H9 (cell line): ENCODE measurements around the gene CCIN. TPM values are rescaled to one million over a fixed set of nuclear protein-coding genes. Genes with fewer than 3 reads are reported as not detected.

Source experiments
- DNase-seq: peaks from one replicate; pipeline ENCODE4 v3.0.0-alpha.2; 2017
- H2AFZ ChIP-seq: one replicate; pipeline ENCODE4 v1.6.1; 2013; ENCODE audit warnings: mild to moderate bottlenecking, low read length, control low read depth, moderate library complexity
- H2AK5ac ChIP-seq: 2 replicates; pipeline ENCODE4 v1.6.1; 2013; ENCODE audit warnings: low read length, control low read depth, mixed read lengths; ENCODE audit not compliant: insufficient read length
- H2BK120ac ChIP-seq: one replicate; pipeline ENCODE4 v1.6.1; 2013; ENCODE audit warnings: low read depth, mild to moderate bottlenecking, low read length, control low read depth, inconsistent platforms; ENCODE audit not compliant: poor library complexity, severe bottlenecking
- H2BK12ac ChIP-seq: 2 replicates; pipeline ENCODE4 v1.6.1; 2013; ENCODE audit warnings: low read length, control low read depth, mixed read lengths, low read depth; ENCODE audit not compliant: insufficient read length
- H2BK15ac ChIP-seq: 2 replicates; pipeline ENCODE4 v1.6.1; 2013; ENCODE audit warnings: low read depth, low read length, control low read depth
- H2BK20ac ChIP-seq: one replicate; pipeline ENCODE4 v1.6.1; 2013; ENCODE audit warnings: low read depth, mild to moderate bottlenecking, low read length, control low read depth, inconsistent platforms; ENCODE audit not compliant: poor library complexity, severe bottlenecking
- H2BK5ac ChIP-seq: 2 replicates; pipeline ENCODE4 v1.6.1; 2013; ENCODE audit warnings: low read length, control low read depth, mixed read lengths; ENCODE audit not compliant: insufficient read length
- H3K14ac ChIP-seq: 2 replicates; pipeline ENCODE4 v1.6.1; 2013; ENCODE audit warnings: low read length, control low read depth; ENCODE audit not compliant: insufficient read depth
- H3K18ac ChIP-seq: 2 replicates; pipeline ENCODE4 v1.6.1; 2013; ENCODE audit warnings: low read depth, mild to moderate bottlenecking, mixed read lengths, low read length, control low read depth; ENCODE audit not compliant: insufficient read length
- H3K23ac ChIP-seq: 2 replicates; pipeline ENCODE4 v1.6.1; 2013; ENCODE audit warnings: low read length, control low read depth, mixed read lengths, low read depth; ENCODE audit not compliant: insufficient read length
- H3K23me2 ChIP-seq: 2 replicates; pipeline ENCODE4 v1.6.1; 2013; ENCODE audit warnings: low read depth, mild to moderate bottlenecking, mixed read lengths, low read length, control low read depth; ENCODE audit not compliant: insufficient read length, poor library complexity, severe bottlenecking
- H3K27ac ChIP-seq: 2 replicates; pipeline ENCODE4 v1.5.1; 2013; ENCODE audit warnings: low read length, control low read depth, mixed read lengths, low read depth; ENCODE audit not compliant: insufficient read length
- H3K27me3 ChIP-seq: 2 replicates; pipeline ENCODE4 v1.6.1; 2013; ENCODE audit warnings: low read length, control low read depth, inconsistent platforms; ENCODE audit not compliant: insufficient read depth
- H3K4ac ChIP-seq: 2 replicates; pipeline ENCODE4 v1.6.1; 2013; ENCODE audit warnings: low read depth, mild to moderate bottlenecking, control low read depth, inconsistent platforms, low read length, moderate library complexity
- H3K4me1 ChIP-seq: 2 replicates; pipeline ENCODE4 v1.6.1; 2013; ENCODE audit warnings: low read length, control low read depth, inconsistent platforms; ENCODE audit not compliant: insufficient read depth
- H3K4me2 ChIP-seq: 2 replicates; pipeline ENCODE4 v1.6.1; 2013; ENCODE audit warnings: low read length, control low read depth, mixed read lengths; ENCODE audit not compliant: insufficient read length, insufficient read depth
- H3K56ac ChIP-seq: 2 replicates; pipeline ENCODE4 v1.6.1; 2013; ENCODE audit warnings: low read depth, mild to moderate bottlenecking, mixed read lengths, low read length, control low read depth; ENCODE audit not compliant: insufficient read length
- H3K79me1 ChIP-seq: 2 replicates; pipeline ENCODE4 v1.6.1; 2013; ENCODE audit warnings: low read depth, mild to moderate bottlenecking, moderate library complexity, low read length, control low read depth, inconsistent platforms; ENCODE audit not compliant: insufficient read depth, poor library complexity, severe bottlenecking
- H3K79me2 ChIP-seq: 2 replicates; pipeline ENCODE4 v1.6.1; 2013; ENCODE audit warnings: low read length, control low read depth, inconsistent platforms; ENCODE audit not compliant: insufficient read depth
- H3K9ac ChIP-seq: 2 replicates; pipeline ENCODE4 v1.6.1; 2013; ENCODE audit warnings: low read length, control low read depth, mixed read lengths; ENCODE audit not compliant: insufficient read length; ENCODE audit errors: extremely low read depth
- H3K9me3 ChIP-seq: one replicate; pipeline ENCODE4 v1.6.1; 2013; ENCODE audit warnings: low read depth, low read length, inconsistent platforms; ENCODE audit not compliant: control insufficient read depth
- H3T11ph ChIP-seq: one replicate; pipeline ENCODE4 v1.6.1; 2013; ENCODE audit warnings: mild to moderate bottlenecking, low read length, control low read depth, inconsistent platforms
- H4K20me1 ChIP-seq: one replicate; pipeline ENCODE4 v1.6.1; 2013; ENCODE audit not compliant: control insufficient read depth, insufficient read length, insufficient read depth
- H4K5ac ChIP-seq: 2 replicates; pipeline ENCODE4 v1.6.1; 2013; ENCODE audit warnings: low read depth, mild to moderate bottlenecking, mixed read lengths, low read length, control low read depth; ENCODE audit not compliant: insufficient read length
- H4K8ac ChIP-seq: replicated peaks from 2 replicates; pipeline ENCODE4 v1.6.1; 2013; ENCODE audit warnings: low read length, control low read depth, mixed read lengths, low read depth; ENCODE audit not compliant: insufficient read length
- H4K91ac ChIP-seq: 2 replicates; pipeline ENCODE4 v1.6.1; 2013; ENCODE audit warnings: low read depth, mild to moderate bottlenecking, moderate library complexity, mixed read lengths, low read length, control low read depth; ENCODE audit not compliant: insufficient read length
- H3K27ac Mint-ChIP-seq, 3 experiments: 2 replicates in 2 of 3; 3 replicates in 1 of 3; pipeline ENCODE4 v1.8.0; 2020 to 2021; ENCODE audit warnings: mixed read lengths in 3 of 3, mild to moderate bottlenecking in 1 of 3, moderate library complexity in 1 of 3
- H3K27me3 Mint-ChIP-seq: 2 replicates; pipeline ENCODE4 v1.8.0; 2021; ENCODE audit warnings: low read depth, mild to moderate bottlenecking, moderate library complexity, mixed read lengths
- H3K36me3 Mint-ChIP-seq, 3 experiments: 2 replicates in 2 of 3; 3 replicates in 1 of 3; pipeline ENCODE4 v1.8.0; 2020 to 2021; ENCODE audit warnings: low read depth in 3 of 3, mixed read lengths in 3 of 3; ENCODE audit not compliant: insufficient read depth in 1 of 3
- H3K4me1 Mint-ChIP-seq, 2 experiments: 2 replicates each; pipeline ENCODE4 v1.8.0; 2020; ENCODE audit warnings: mixed read lengths in 2 of 2
- H3K4me3 Mint-ChIP-seq, 2 experiments: 2 replicates in 1 of 2; 3 replicates in 1 of 2; pipeline ENCODE4 v1.8.0; 2020 to 2021; ENCODE audit warnings: mild to moderate bottlenecking in 2 of 2, mixed read lengths in 2 of 2, moderate library complexity in 1 of 2
- H3K9me3 Mint-ChIP-seq, 2 experiments: 2 replicates in 1 of 2; 3 replicates in 1 of 2; pipeline ENCODE4 v1.8.0; 2020; ENCODE audit warnings: mild to moderate bottlenecking in 2 of 2, mixed read lengths in 2 of 2, moderate library complexity in 1 of 2
- WGBS: extraction: QIAGEN DNeasy Blood & Tissue Kit; methylation state at CpG from one replicate; pipeline ENCODE4 v1.1.7; 2013; ENCODE audit warnings: missing lambda C conversion rate, low lambda C conversion rate, mixed read lengths; ENCODE audit not compliant: insufficient read length; ENCODE audit errors: extremely low coverage; 5-methylcytosine and 5-hydroxymethylcytosine counted together
- total RNA-seq: library from RNA; stranded (reverse); gene quantifications from 2 replicates; pipeline ENCODE4 v1.2.1, GENCODE V29; 2021
- TF ChIP-seq, protein P1 (sequence below): fragments of 200-600 bp; sonication (generic); conservative IDR thresholded peaks from 3 replicates; pipeline ENCODE4 v1.8.0; 2021; ENCODE audit warnings: antibody characterized with exemption, mild to moderate bottlenecking

The CCIN gene
- total RNA-seq, 1 experiment from 2014 or later = not detected

DNA sequence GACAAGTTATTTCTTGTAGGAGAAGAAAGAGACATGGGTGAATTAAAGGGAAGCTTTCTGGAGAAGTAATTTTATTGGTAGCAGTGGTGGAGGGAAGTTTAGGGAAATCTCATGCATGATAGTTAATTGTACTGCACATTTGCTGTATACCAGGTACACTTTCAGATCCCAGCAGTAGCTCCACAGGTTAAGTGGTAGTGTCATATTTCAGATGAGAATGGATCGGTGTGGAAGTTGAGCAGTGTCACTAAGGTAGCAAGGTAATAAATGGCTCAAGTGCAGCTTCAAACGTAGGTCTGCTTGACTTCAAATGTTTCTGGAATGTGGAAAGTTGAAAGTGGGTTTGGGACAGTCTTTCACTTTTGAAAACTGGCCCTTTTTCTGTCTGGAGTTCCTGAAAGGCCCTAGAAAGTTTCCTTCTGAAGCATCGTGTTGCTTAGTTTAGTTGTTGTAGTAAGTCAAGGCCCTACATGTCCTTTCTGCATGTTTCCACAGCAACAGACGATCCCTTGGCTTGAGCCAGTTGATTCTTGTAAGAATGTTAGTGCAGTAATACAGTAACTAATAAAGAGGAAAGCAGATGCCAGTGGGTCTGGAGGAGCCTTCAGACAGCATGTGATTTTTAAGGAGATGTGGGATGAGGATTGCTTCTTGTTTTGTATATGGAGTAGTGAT lies 25.3 kb downstream of the CCIN start:
- H2BK20ac ChIP-seq = no peak overlapping the region
- Mint-ChIP-seq H3K27ac (peak overlapping the region in 1 of 3 experiments; percentile 29; a peak in 2 of 7 replicates), H3K4me3 (no peak overlapping the region; a peak in 1 of 5 replicates), H3K27me3 (no peaks in the 10 kb centered on the region; the same call in 1 of the 2 replicates), H3K9me3 (no peaks in the 10 kb centered on the region), H3K36me3 (peaks cover 15 to 32% (median 30%) of the 10 kb centered on the region in 3 experiments; a peak in 6 of 7 replicates), H3K4me1 (peaks cover 23 to 26% of the 10 kb centered on the region in 2 experiments)
- no peak overlapping the region for H4K5ac ChIP-seq
- no peak overlapping the region for H3K23ac ChIP-seq
- H2AK5ac ChIP-seq = no peak overlapping the region
- no peak overlapping the region for H3K4ac ChIP-seq
- peaks cover 13% of the 10 kb centered on the region for H3K79me1 ChIP-seq
- H3K18ac ChIP-seq = no peak overlapping the region
- H2AFZ ChIP-seq = no peak overlapping the region
- H3K9ac ChIP-seq = no peak overlapping the region
- H3K4me1 ChIP-seq = peaks cover 6% of the 10 kb centered on the region; the same call in 1 of the 2 replicates
- H3K4me2 ChIP-seq = no peak overlapping the region
- H2BK120ac ChIP-seq = no peak overlapping the region
- no peak overlapping the region for H3K27ac ChIP-seq
- no peak overlapping the region for H2BK15ac ChIP-seq
- no peak overlapping the region for H3T11ph ChIP-seq
- no peaks in the 10 kb centered on the region for H3K27me3 ChIP-seq
- DNase-seq = no peak
- H2BK5ac ChIP-seq = no peak overlapping the region
- H4K91ac ChIP-seq = no peak overlapping the region
- TF ChIP-seq, protein P1, sequence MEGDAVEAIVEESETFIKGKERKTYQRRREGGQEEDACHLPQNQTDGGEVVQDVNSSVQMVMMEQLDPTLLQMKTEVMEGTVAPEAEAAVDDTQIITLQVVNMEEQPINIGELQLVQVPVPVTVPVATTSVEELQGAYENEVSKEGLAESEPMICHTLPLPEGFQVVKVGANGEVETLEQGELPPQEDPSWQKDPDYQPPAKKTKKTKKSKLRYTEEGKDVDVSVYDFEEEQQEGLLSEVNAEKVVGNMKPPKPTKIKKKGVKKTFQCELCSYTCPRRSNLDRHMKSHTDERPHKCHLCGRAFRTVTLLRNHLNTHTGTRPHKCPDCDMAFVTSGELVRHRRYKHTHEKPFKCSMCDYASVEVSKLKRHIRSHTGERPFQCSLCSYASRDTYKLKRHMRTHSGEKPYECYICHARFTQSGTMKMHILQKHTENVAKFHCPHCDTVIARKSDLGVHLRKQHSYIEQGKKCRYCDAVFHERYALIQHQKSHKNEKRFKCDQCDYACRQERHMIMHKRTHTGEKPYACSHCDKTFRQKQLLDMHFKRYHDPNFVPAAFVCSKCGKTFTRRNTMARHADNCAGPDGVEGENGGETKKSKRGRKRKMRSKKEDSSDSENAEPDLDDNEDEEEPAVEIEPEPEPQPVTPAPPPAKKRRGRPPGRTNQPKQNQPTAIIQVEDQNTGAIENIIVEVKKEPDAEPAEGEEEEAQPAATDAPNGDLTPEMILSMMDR = no peak
- no peak overlapping the region for H3K14ac ChIP-seq
- H4K20me1 ChIP-seq = no peaks in the 10 kb centered on the region
- H3K23me2 ChIP-seq = peaks cover 10% of the 10 kb centered on the region
- peaks cover 37% of the 10 kb centered on the region for H3K79me2 ChIP-seq
- WGBS = no CpG with 5 or more reads among the region's 4 CpGs
- H3K9me3 ChIP-seq = no peaks in the 10 kb centered on the region
- no peak overlapping the region for H4K8ac ChIP-seq
- H2BK12ac ChIP-seq = no peak overlapping the region
- H3K56ac ChIP-seq = no peak overlapping the region
